OCI-LY1 (cell line): ENCODE data around the gene PIGT.

Experiments
- EZH2 ChIP-seq: fragments of 200-600 bp; sonication (generic), shearing (Covaris generic); IDR thresholded peaks from 2 replicates; pipeline ENCODE4 v1.8.0; 2017; ENCODE audit warnings: borderline replicate concordance, mixed run types, mild to moderate bottlenecking, antibody characterized with exemption, low read length, moderate library complexity, mixed read lengths
- TF ChIP-seq, protein P1 (sequence below): fragments of 200-600 bp; sonication (generic), shearing (Covaris generic); IDR thresholded peaks from 2 replicates; pipeline ENCODE4 v1.5.1; 2017; ENCODE audit warnings: mild to moderate bottlenecking, antibody characterized with exemption, low read length, moderate library complexity, mixed read lengths

DNA sequence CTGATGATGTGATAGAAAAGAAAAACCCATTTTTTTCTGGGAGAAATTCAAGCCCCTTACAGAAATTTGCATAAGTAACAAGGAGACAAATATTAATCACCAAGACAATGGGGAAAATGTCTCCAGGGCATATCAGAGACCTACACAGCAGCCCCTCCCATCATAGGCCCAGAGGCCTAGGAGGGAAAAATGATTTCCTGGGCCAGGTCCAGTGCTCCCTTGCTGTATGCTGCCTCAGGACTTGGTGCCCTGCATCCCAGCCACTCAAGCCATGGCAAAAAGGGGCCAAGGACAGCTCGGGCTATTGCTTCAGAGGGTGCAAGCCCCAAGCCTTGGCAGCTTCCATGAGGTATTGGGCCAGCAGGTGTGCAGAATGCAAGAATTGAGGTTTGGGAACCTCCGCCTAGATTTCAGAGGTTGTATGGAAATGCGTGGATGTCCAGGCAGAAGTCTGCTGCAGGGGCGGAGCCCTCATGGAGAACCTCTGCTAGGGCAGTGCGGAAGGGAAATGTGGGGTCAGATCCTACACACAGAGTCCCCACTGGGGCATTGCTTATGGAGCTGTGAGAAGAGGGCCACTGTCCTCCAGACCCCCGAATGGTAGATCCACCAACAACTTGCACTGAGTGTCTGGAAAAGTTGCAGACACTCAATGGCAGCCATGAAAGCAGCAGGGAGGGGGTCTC is 15.5 kb upstream of the PIGT start:
- TF ChIP-seq, protein P1, sequence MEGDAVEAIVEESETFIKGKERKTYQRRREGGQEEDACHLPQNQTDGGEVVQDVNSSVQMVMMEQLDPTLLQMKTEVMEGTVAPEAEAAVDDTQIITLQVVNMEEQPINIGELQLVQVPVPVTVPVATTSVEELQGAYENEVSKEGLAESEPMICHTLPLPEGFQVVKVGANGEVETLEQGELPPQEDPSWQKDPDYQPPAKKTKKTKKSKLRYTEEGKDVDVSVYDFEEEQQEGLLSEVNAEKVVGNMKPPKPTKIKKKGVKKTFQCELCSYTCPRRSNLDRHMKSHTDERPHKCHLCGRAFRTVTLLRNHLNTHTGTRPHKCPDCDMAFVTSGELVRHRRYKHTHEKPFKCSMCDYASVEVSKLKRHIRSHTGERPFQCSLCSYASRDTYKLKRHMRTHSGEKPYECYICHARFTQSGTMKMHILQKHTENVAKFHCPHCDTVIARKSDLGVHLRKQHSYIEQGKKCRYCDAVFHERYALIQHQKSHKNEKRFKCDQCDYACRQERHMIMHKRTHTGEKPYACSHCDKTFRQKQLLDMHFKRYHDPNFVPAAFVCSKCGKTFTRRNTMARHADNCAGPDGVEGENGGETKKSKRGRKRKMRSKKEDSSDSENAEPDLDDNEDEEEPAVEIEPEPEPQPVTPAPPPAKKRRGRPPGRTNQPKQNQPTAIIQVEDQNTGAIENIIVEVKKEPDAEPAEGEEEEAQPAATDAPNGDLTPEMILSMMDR: no peak
- no peak for TF ChIP-seq EZH2
